Measurements from ENCODE around the gene TRPM4.
"Not testable (repeated sequence)": the region's sequence is repeated elsewhere in the genome, so short reads cannot be mapped to it uniquely, and the experiment has no call there.

TRPM4 gene

GRCh38 chr19:49126575-49126974 lies 31.0 kb upstream of the TRPM4 start:
- TF ChIP-seq TAF1 (IDR thresholded peaks at IDR 0.05; ENCODE audit: low read depth, low read length) (no peak), POLR2AphosphoS5 (IDR thresholded peaks at IDR 0.05; ENCODE audit: low read depth, low read length) (no peak), PAX5 (IDR thresholded peaks at IDR 0.05; ENCODE audit: insufficient read depth, low read length, severe bottlenecking) (no peak), POU2F2 (IDR thresholded peaks at IDR 0.05; ENCODE audit: low read depth, low read length) (no peak), SPI1 (IDR thresholded peaks at IDR 0.05; ENCODE audit: low read depth, low read length) (no peak), POLR2A (IDR thresholded peaks at IDR 0.05; ENCODE audit: low read depth, low read length) (no peak)
- no peak for FAIRE-seq
- no peak for DNase-seq (ENCODE audit: insufficient read length, low spot score)

DNA sequence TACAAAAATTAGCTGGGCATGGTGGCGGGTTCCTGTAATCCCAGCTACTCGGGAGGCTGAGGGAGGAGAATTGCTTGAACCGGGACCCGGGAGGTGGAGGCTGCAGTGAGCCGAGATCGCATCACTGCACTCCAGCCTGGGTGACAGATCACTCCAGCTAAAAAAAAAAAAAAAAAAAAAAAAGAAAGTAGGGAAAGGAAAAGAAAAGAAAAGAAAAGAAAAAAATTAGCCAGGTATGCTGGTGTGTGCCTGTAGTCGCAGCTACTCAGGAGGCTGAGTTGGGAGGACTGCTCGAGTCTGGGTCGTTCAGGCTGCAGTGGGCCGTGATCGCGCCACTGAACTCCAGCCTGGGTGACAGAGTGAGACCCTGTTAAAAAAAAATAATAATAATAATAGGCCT lies 30.4 kb upstream of the TRPM4 start:
- DNase-seq (ENCODE audit: insufficient read length, low spot score); FAIRE-seq: not testable (repeated sequence)

DNA sequence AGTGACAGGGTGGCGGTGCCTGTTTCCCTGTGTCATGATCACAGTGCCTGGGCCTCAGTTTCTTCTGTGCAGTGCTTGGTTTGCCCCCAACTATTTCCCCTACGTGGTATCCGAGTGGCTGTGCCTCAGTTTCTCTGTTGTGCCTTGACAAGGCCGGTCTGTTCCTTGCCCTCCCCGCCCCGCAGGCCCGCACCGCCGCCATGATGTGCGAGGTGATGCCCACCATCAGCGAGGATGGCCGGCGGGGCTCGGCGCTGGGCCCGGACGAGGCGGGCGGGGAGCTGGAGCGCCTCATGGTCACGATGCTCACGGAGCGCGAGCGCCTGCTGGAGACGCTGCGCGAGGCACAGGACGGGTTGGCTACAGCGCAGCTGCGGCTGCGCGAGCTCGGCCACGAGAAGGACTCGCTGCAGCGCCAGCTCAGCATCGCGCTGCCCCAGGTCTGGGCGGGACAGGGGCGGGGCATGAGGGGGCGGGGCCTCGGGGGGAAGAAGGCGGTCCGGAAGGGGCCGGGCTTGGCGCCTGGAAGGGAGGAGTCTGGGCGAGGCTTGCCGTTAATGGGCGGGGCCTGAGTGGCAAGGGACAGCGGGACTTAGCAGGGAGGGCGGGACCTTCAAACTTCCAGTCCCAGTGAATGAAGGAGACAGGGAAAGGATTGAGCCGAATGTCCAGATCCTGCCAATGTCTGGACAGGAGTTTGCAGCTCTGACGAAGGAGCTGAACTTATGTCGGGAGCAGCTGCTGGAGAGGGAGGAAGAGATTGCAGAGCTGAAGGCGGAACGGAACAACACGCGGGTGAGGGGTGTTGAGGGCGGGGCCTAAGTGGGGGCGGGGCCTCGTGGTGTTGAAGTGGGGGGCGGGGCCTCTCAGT lies 29.7 kb upstream of the TRPM4 start:
- DNase-seq (ENCODE audit: insufficient read length, low spot score) (peak; percentile 98), FAIRE-seq (peak; percentile 95)
- no peak for TF ChIP-seq PAX5 (IDR thresholded peaks at IDR 0.05; ENCODE audit: insufficient read depth, low read length, severe bottlenecking)
- TF ChIP-seq POLR2A (IDR thresholded peaks at IDR 0.05; ENCODE audit: low read depth, low read length): no peak
- no peak for TF ChIP-seq POLR2AphosphoS5 (IDR thresholded peaks at IDR 0.05; ENCODE audit: low read depth, low read length)
- no peak for TF ChIP-seq POU2F2 (IDR thresholded peaks at IDR 0.05; ENCODE audit: low read depth, low read length)
- no peak for TF ChIP-seq SPI1 (IDR thresholded peaks at IDR 0.05; ENCODE audit: low read depth, low read length)
- no peak for TF ChIP-seq TAF1 (IDR thresholded peaks at IDR 0.05; ENCODE audit: low read depth, low read length)

DNA sequence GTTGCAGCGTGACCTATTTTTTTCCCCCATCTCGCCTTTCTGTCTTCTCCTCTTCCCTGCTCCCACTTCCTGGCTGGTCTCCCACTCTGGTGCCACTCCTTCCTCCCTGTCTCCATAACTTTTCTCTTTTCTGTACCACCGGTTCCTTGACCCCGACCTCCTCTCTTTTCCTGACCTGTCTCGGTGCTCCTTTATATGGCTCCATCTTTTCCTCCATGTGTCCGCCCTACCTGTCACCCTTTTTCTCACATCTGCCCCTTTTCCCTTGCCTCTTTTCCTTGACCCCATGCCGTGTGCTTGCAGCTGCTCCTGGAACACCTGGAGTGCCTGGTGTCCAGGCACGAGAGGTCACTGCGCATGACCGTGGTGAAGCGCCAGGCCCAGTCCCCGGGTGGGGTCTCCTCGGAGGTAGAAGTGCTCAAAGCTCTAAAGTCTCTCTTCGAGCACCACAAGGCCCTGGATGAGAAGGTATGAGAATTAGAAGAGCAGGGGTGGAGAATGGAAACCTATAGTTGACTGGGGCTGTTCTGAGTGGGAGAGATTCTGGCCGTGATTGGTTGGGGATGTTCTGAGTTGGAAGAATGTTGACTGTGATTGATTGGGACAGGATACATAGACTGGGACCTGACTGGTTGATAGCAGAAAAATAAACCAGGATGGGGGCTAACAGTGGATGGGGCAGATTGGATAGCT lies 28.9 kb upstream of the TRPM4 start:
- DNase-seq (ENCODE audit: insufficient read length, low spot score) (no peak), FAIRE-seq (no peak)
- TF ChIP-seq POLR2AphosphoS5 (IDR thresholded peaks at IDR 0.05; ENCODE audit: low read depth, low read length) (no peak), TAF1 (IDR thresholded peaks at IDR 0.05; ENCODE audit: low read depth, low read length) (no peak), PAX5 (IDR thresholded peaks at IDR 0.05; ENCODE audit: insufficient read depth, low read length, severe bottlenecking) (no peak), SPI1 (IDR thresholded peaks at IDR 0.05; ENCODE audit: low read depth, low read length) (no peak), POLR2A (IDR thresholded peaks at IDR 0.05; ENCODE audit: low read depth, low read length) (no peak), POU2F2 (IDR thresholded peaks at IDR 0.05; ENCODE audit: low read depth, low read length) (no peak)

DNA sequence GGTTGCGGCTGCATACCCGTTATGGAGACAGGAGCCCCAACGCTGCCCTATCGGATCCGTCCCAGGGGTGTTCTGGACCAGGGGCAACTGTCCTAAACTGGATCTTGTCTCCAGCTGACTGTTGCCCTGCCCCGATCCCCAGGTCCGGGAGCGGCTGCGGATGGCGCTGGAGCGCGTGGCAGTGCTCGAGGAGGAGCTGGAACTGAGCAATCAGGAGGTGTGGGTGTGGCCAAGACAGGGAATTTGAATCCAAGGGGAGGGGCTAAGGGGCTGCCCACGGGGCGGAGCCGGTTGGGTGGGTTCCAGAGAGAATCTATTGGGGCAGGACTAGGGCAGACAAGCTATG lies 28.4 kb upstream of the TRPM4 start:
- TF ChIP-seq TAF1 (IDR thresholded peaks at IDR 0.05; ENCODE audit: low read depth, low read length): no peak
- TF ChIP-seq SPI1 (IDR thresholded peaks at IDR 0.05; ENCODE audit: low read depth, low read length): no peak
- TF ChIP-seq POU2F2 (IDR thresholded peaks at IDR 0.05; ENCODE audit: low read depth, low read length): no peak
- no peak for TF ChIP-seq PAX5 (IDR thresholded peaks at IDR 0.05; ENCODE audit: insufficient read depth, low read length, severe bottlenecking)
- no peak for TF ChIP-seq POLR2AphosphoS5 (IDR thresholded peaks at IDR 0.05; ENCODE audit: low read depth, low read length)
- TF ChIP-seq POLR2A (IDR thresholded peaks at IDR 0.05; ENCODE audit: low read depth, low read length): no peak
- no peak for DNase-seq (ENCODE audit: insufficient read length, low spot score)
- FAIRE-seq: no peak

- DNase-seq (ENCODE audit: insufficient read length, low spot score): no peak
- TF ChIP-seq POLR2AphosphoS5 (IDR thresholded peaks at IDR 0.05; ENCODE audit: low read depth, low read length) (no peak), PAX5 (IDR thresholded peaks at IDR 0.05; ENCODE audit: insufficient read depth, low read length, severe bottlenecking) (no peak), POU2F2 (IDR thresholded peaks at IDR 0.05; ENCODE audit: low read depth, low read length) (no peak), POLR2A (IDR thresholded peaks at IDR 0.05; ENCODE audit: low read depth, low read length) (no peak), TAF1 (IDR thresholded peaks at IDR 0.05; ENCODE audit: low read depth, low read length) (no peak), SPI1 (IDR thresholded peaks at IDR 0.05; ENCODE audit: low read depth, low read length) (no peak)
- no peak for FAIRE-seq
Measured at GRCh38 chr19:49130325-49130724, 27.3 kb upstream of the TRPM4 start.

GRCh38 chr19:49132974-49133609 lies 24.5 kb upstream of the TRPM4 start:
- TF ChIP-seq POLR2A (IDR thresholded peaks at IDR 0.05; ENCODE audit: low read depth, low read length) (no peak), TAF1 (IDR thresholded peaks at IDR 0.05; ENCODE audit: low read depth, low read length) (no peak), POU2F2 (IDR thresholded peaks at IDR 0.05; ENCODE audit: low read depth, low read length) (no peak), SPI1 (IDR thresholded peaks at IDR 0.05; ENCODE audit: low read depth, low read length) (no peak), PAX5 (IDR thresholded peaks at IDR 0.05; ENCODE audit: insufficient read depth, low read length, severe bottlenecking) (no peak), POLR2AphosphoS5 (IDR thresholded peaks at IDR 0.05; ENCODE audit: low read depth, low read length) (no peak)
- no peak for FAIRE-seq
- no peak for DNase-seq (ENCODE audit: insufficient read length, low spot score)

DNA sequence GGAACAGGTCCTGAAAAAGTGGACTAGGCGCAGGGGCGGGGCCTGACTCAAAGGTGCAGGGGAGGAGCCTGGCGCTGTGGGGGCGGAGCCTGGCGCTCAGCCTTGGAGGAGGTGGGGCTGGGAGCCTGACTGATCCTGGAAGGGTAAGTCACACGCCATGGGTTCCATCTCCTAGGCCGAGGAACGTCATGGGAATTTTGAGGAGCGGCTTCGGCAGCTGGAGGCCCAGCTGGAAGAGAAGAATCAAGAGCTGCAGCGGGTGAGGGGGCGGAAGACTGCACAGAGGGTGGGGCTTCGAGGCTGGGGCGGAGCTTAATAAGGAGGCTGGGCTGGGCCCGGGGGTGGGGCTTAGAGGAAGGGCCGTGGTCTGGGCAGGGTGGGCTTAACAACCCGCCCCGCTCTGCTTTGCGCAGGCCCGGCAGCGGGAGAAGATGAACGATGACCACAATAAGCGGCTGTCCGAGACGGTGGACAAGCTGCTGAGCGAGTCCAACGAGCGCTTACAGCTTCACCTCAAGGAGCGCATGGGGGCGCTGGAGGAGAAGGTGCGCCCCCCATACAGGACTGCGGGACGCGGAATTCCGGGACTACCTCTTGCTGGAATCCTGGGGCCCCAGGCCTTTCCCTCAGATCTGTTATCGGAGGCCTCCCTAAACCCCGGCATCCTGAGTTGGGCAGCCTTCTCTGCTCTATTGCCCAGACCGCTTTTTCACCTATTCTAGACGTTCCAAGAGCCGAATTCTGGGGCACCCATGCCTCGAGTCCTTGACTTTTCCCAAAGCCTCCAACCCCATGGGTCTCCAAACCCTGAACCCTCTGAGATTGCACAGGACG lies 23.8 kb upstream of the TRPM4 start:
- no peak for FAIRE-seq
- TF ChIP-seq POLR2AphosphoS5 (IDR thresholded peaks at IDR 0.05; ENCODE audit: low read depth, low read length) (no peak), POU2F2 (IDR thresholded peaks at IDR 0.05; ENCODE audit: low read depth, low read length) (no peak), PAX5 (IDR thresholded peaks at IDR 0.05; ENCODE audit: insufficient read depth, low read length, severe bottlenecking) (no peak), SPI1 (IDR thresholded peaks at IDR 0.05; ENCODE audit: low read depth, low read length) (no peak)
- no peak for DNase-seq (ENCODE audit: insufficient read length, low spot score)

- DNase-seq (ENCODE audit: insufficient read length, low spot score) (no peak), FAIRE-seq (no peak)
- TF ChIP-seq TAF1 (IDR thresholded peaks at IDR 0.05; ENCODE audit: low read depth, low read length): no peak
Measured at GRCh38 chr19:49135686-49136085, 21.9 kb upstream of the TRPM4 start.

Measured in GM12891 (cell line).